ENCODE data around the gene GAP43. TPM values are rescaled to one million over a fixed set of nuclear protein-coding genes. Genes with fewer than 3 reads are reported as not detected.

The GAP43 gene
- total and polyA plus RNA-seq, 2 of the 13 experiments (the other 11 are each of a cell fraction or from before 2014, with no cell fraction given) = not detected

- Histone ChIP-seq H3K27me3 (ENCODE audit: control insufficient read depth in 1 of 2, insufficient read depth in 2 of 2, low read length in 2 of 2) (no peaks in the 10 kb centered on the region), H3K36me3 (replicated peaks in 1 of 2; ENCODE audit: control insufficient read depth in 1 of 2, insufficient read depth in 2 of 2, low read length in 2 of 2) (no peaks in the 10 kb centered on the region), H3K9ac (ENCODE audit: insufficient read depth, low read depth, low read length) (no peak overlapping the region), H4K20me1 (ENCODE audit: insufficient read depth, low read length) (no peaks in the 10 kb centered on the region), H3K4me2 (ENCODE audit: low read depth, low read length) (no peak overlapping the region), H3K9me3 (ENCODE audit: low read length) (no peaks in the 10 kb centered on the region), H3K27ac (ENCODE audit: extremely low read length, insufficient read depth, low read length) (no peak overlapping the region), H3K4me1 (ENCODE audit: insufficient read depth, low read length) (no peaks in the 10 kb centered on the region), H2AFZ (ENCODE audit: low read length) (no peak overlapping the region), H3K79me2 (ENCODE audit: insufficient read depth, low read length) (no peaks in the 10 kb centered on the region), H3K4me3 (replicated peaks in 1 of 3; ENCODE audit: insufficient read depth in 1 of 3, low read depth in 2 of 3, low read length in 3 of 3) (no peak overlapping the region)
- DNase-seq (ENCODE audit: low spot score) (no peak), FAIRE-seq (no peak), ATAC-seq (no peak)
- no peak for TF ChIP-seq ZNF136 (CRISPR knock-in tag; IDR thresholded peaks at IDR 0.05; ENCODE audit: low read depth)
- 86% methylated on average over 4 of the region's 4 CpGs for whole genome bisulfite sequencing (ENCODE audit: low lambda C conversion rate)
- in situ Hi-C loops (cut with HindIII; ENCODE audit: extremely low pct_ligation_motif_present, low pct_unique_long_range_greater_than_20kb) = no loop called here
- no TSS peak for BruUV-seq (replicated peaks)
- intact Hi-C loops (cut with micrococcal nuclease; ENCODE audit: unreplicated experiment) = no loop called here
- CTCF ChIA-PET (ENCODE audit: low intra/inter-chr PET ratio, low total read pairs) = no interaction called here
- POLR2A ChIA-PET = no interaction called here
Observed at GRCh38 chr3:115666920-115667737, 43.8 kb downstream of the GAP43 start.

DNA sequence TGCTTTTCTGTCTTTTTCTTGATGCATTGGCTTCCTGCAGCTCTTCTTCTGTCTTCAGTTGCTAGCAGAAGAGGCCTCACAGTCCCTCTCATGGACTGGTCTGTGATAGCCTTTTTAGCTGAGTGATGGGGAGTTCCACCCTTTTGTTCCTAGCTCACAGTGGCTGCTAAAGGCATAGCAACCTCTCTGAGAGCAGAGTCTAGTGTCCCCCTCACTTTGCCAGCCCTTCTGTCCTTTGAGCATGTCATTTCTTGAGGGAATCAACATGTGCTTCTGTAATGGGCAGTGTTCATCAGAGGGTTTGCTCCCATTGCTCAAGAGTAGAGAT lies 44.4 kb downstream of the GAP43 start:
- intact Hi-C loops (cut with micrococcal nuclease; ENCODE audit: unreplicated experiment) = no loop called here
- in situ Hi-C loops (cut with HindIII; ENCODE audit: extremely low pct_ligation_motif_present, low pct_unique_long_range_greater_than_20kb) = no loop called here
- TF ChIP-seq KDM4B (CRISPR knock-in tag; IDR thresholded peaks at IDR 0.05) (no peak), SRSF9 (IDR thresholded peaks at IDR 0.05; ENCODE audit: borderline replicate concordance, insufficient read depth, low read depth, low read length, poor library complexity, severe bottlenecking) (no peak)
- H3K27me3 ChIP-seq (ENCODE audit: control insufficient read depth in 1 of 2, insufficient read depth in 2 of 2, low read length in 2 of 2) = no peaks in the 10 kb centered on the region
- H2AFZ ChIP-seq (ENCODE audit: low read length) = no peak overlapping the region
- no peak overlapping the region for H3K9ac ChIP-seq (ENCODE audit: insufficient read depth, low read depth, low read length)
- no peak overlapping the region for H3K27ac ChIP-seq (ENCODE audit: extremely low read length, insufficient read depth, low read length)
- H4K20me1 ChIP-seq (ENCODE audit: insufficient read depth, low read length) = no peaks in the 10 kb centered on the region
- H3K79me2 ChIP-seq (ENCODE audit: insufficient read depth, low read length) = no peaks in the 10 kb centered on the region
- peak; percentile 72; the same call in 2 of the 3 replicates for ATAC-seq
- H3K4me2 ChIP-seq (ENCODE audit: low read depth, low read length) = no peak overlapping the region
- H3K4me1 ChIP-seq (ENCODE audit: insufficient read depth, low read length) = no peaks in the 10 kb centered on the region
- POLR2A ChIA-PET = no interaction called here
- no peaks in the 10 kb centered on the region for H3K9me3 ChIP-seq (ENCODE audit: low read length)
- BruUV-seq (replicated peaks) = no TSS peak
- no peaks in the 10 kb centered on the region for H3K36me3 ChIP-seq (replicated peaks in 1 of 2; ENCODE audit: control insufficient read depth in 1 of 2, insufficient read depth in 2 of 2, low read length in 2 of 2)
- FAIRE-seq = no peak
- CTCF ChIA-PET (ENCODE audit: low intra/inter-chr PET ratio, low total read pairs) = no interaction called here
- no peak for DNase-seq (ENCODE audit: low spot score)
- no peak overlapping the region for H3K4me3 ChIP-seq (replicated peaks in 1 of 3; ENCODE audit: insufficient read depth in 1 of 3, low read depth in 2 of 3, low read length in 3 of 3)
